Spinal cord (tissue), 10 donors: ENCODE data around the gene SLC1A7. TPM values are rescaled to one million over a fixed set of nuclear protein-coding genes. Genes with fewer than 3 reads are reported as not detected.
"Not testable (repeated sequence)": the region's sequence is repeated elsewhere in the genome, so short reads cannot be mapped to it uniquely, and the experiment has no call there.

Experiments used
- DNase-seq, 6 donors: peaks; one replicate each; pipeline versions ENCODE4 v3.0.0 to v3.0.0-alpha.2; 2013 to 2015; ENCODE audit warnings: low spot score in 6 of 6, low read depth in 4 of 6
- H3K27ac ChIP-seq: one replicate; pipeline ENCODE4 v1.5.1; 2013; ENCODE audit warnings: low read depth, low read length, control low read depth
- H3K27me3 ChIP-seq: one replicate; pipeline ENCODE4 v1.6.1; 2013; ENCODE audit warnings: low read length; ENCODE audit not compliant: control insufficient read depth, insufficient read depth
- H3K36me3 ChIP-seq: one replicate; pipeline ENCODE4 v1.6.1; 2013; ENCODE audit warnings: low read length; ENCODE audit not compliant: control insufficient read depth, insufficient read depth
- H3K4me1 ChIP-seq: one replicate; pipeline ENCODE4 v1.6.1; 2013; ENCODE audit warnings: low read length; ENCODE audit not compliant: control insufficient read depth, insufficient read depth
- H3K4me3 ChIP-seq: one replicate; pipeline ENCODE4 v1.5.1; 2013; ENCODE audit warnings: low read depth, low read length, control low read depth
- H3K9me3 ChIP-seq: one replicate; pipeline ENCODE4 v1.6.1; 2013; ENCODE audit warnings: low read length; ENCODE audit not compliant: control insufficient read depth, insufficient read depth
- WGBS: methylation state at CpG from one replicate; pipeline ENCODE4 v1.1.5; 2013; ENCODE audit warnings: missing lambda C conversion rate; ENCODE audit not compliant: insufficient coverage; 5-methylcytosine and 5-hydroxymethylcytosine counted together
- long read RNA-seq, 4 donors: transcript quantifications; one replicate each; lab custom pipeline, GENCODE V29; 2026
- polyA plus RNA-seq, 2 donors: library from polyadenylated mRNA; unstranded; fragments of 120-200 nt; gene quantifications; one replicate each; pipeline ENCODE4 v1.2.1, GENCODE V29; 2013; ENCODE audit not compliant: insufficient read length in 2 of 2
- total RNA-seq, 2 donors: library from RNA; depleted of rRNA in 1 of 2; stranded (reverse); fragments of 120-200 nt in 1 of 2; fragments of >200 nt in 1 of 2; gene quantifications; one replicate each; pipeline versions ENCODE4 v1.2.3 to v1.2.4, GENCODE V29; 2013 to 2014
- donor health status: healthy.

Gene SLC1A7
- under 1 TPM in 1 of 2 donors, not detected in 1; 0.06 TPM for total RNA-seq
- polyA plus RNA-seq, result under 1 TPM; 0.11 to 0.48 TPM
- long read RNA-seq, donor 1, result 0 reads
- long read RNA-seq, donor 2, result 0 reads
- long read RNA-seq, donor 3, result 0 reads
- long read RNA-seq, donor 4, result 0 reads

DNA sequence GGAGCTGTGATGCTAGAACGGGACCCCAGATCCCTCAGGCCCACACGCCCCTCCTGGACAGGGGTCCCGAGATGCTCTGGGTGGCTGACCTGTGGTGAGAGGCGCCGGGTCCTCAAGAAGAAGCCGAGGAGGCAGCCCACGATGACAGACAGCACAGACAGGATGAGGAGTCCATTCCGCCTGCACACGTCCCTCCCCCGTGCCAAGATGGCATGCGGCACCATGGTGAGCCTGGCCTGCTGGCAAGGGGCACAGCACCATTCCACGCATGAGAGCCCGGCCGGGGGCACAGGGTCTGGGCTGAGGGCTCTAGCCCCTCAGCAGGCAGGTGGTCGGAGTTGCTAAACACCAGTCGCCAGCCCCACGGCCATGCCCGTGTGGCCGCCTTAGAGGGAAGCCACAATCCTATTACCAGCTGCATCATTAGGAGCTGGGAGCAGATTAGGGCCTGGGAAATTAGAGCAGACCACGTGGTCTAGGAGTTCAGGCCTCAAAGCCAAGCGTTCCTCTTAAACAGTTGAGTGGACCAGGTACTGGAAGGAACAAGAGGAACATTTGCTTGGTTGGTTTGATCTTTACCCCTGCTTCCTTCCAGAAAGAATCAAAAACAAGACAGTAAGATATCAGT, at the start of gene SLC1A7:
SLC1A7 (minus strand) TSS at position 413 of the 628 bp plus-strand sequence; CDS start at position 224, 189 bp downstream.
- no peak for DNase-seq
- 92% methylated on average over 19 of the region's 21 CpGs for WGBS
- Histone ChIP-seq H3K4me1 (peaks cover 10% of the 10 kb centered on the region), H3K4me3 (no peak within 1 kb of the TSS), H3K36me3 (no peaks in the 10 kb centered on the region), H3K27ac (no peak within 1 kb of the TSS), H3K27me3 (no peaks in the 10 kb centered on the region), H3K9me3 (peaks cover 2% of the 10 kb centered on the region)

DNA sequence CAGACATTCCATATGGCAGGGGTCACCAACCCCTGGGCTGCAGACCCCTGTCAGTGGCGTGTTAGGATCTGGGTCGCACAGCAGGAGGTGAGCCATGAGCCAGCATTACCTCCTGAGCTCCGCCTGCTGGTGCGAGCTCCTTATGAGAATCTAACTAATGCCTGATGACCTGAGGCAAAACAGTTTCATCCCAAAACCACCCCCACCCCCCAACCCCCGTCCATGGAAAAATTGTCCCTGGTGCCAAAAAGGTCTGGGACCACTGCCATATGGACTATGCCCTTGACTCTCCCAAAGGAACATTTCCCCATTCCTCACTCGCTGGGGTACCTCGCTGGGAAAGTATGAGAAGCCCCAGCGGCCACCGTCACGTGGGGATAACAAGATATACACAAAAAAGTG, 47.8 kb upstream of the SLC1A7 start:
- 63% methylated on average over 10 of the region's 10 CpGs for WGBS
- Histone ChIP-seq H3K27me3 (no peaks in the 10 kb centered on the region), H3K27ac (no peak overlapping the region), H3K4me1 (no peaks in the 10 kb centered on the region), H3K9me3 (no peaks in the 10 kb centered on the region), H3K4me3 (no peak overlapping the region), H3K36me3 (no peaks in the 10 kb centered on the region)
- DNase-seq, result no peak

DNA sequence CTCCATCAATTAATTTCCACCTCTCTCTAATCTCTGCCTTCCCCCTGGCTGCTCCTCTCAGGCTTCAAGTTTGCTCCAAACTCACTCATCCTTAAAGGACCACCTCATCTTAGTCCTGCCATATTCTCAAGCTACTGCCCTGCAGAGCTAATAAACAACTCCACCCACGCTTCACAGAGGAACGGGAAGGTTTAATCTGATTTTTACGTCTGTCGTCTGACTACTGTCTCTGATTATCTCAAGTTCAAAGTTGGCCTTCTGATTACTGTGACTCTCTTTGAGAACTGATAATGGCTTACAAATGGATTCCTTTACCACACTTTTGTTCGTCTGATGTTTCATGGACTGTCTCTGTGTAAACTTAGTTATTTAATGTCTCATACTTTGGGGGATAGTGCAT, 46.6 kb upstream of the SLC1A7 start:
- no CpG with 5 or more reads among the region's 5 CpGs for WGBS
- Histone ChIP-seq H3K9me3 (no peaks in the 10 kb centered on the region), H3K4me1 (no peaks in the 10 kb centered on the region), H3K36me3 (no peaks in the 10 kb centered on the region), H3K27ac (no peak overlapping the region), H3K4me3 (no peak overlapping the region), H3K27me3 (no peaks in the 10 kb centered on the region)
- no peak for DNase-seq

DNA sequence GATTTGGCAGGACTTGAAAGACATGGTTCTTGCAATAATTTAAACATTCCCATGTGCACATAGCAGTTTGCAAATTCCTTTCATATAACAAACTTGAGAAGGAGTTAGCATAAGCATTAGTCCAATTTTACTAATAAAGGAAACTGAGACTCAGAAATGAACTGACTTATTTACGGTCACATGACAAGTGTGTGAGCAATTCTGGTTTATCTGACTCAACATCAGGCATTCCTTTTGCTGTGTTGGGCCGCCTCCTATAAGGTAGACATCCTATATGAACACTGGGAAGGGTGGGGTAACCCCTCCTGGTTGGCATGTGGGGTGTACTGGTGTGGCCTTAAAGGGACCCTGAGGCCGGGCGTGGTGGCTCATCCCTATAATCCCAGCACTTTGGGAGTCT, 45.7 kb upstream of the SLC1A7 start:
- Histone ChIP-seq H3K9me3 (no peaks in the 10 kb centered on the region), H3K36me3 (no peaks in the 10 kb centered on the region), H3K27ac (no peak overlapping the region), H3K27me3 (no peaks in the 10 kb centered on the region), H3K4me1 (no peaks in the 10 kb centered on the region), H3K4me3 (no peak overlapping the region)
- DNase-seq, result no peak
- no CpG with 5 or more reads among the region's 4 CpGs for WGBS

DNA sequence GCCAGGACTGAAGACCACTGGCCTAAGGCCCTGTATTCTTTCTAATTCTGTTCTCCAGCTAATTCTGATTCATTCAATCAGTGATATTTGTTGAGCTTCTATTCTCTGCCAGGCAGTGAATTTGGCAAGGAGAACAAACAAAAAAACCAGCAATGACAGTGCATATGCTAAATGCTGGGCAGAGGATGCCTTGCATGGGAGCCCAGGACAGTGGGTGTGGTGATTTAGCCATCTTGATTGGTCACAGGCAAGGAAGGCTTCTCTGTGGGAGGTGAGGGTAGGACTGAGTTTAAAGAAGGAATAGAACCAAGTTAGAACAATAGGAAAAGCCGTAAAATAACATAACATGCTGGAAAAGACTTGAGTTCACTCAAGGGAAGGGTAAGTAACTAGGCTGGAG, 45.0 kb upstream of the SLC1A7 start:
- no peak for DNase-seq
- no peaks in the 10 kb centered on the region for H3K9me3 ChIP-seq
- H3K36me3 ChIP-seq, result no peaks in the 10 kb centered on the region
- H3K27ac ChIP-seq, result no peak overlapping the region
- H3K4me1 ChIP-seq, result no peaks in the 10 kb centered on the region
- no peaks in the 10 kb centered on the region for H3K27me3 ChIP-seq
- WGBS, result no CpG with 5 or more reads among the region's 1 CpG
- no peak overlapping the region for H3K4me3 ChIP-seq

DNA sequence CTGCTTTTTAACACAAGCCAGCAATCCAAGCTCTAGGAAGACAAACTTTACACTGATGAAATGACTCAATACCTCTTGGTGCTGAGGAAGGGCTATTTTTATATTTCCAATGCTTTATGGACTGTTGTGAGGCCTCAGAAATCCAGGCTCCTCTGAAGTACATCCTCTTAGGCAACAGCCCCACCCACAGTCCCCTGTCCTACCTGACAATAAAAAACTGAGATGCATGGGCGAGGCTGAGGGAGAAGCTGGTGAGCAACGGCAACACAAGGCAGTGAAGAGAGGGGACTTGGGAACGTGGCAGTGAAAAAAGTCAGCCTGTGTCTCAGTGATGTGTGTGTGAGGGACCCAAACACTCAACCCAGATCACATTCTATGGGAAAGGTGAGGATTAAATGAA, 44.1 kb upstream of the SLC1A7 start:
- H3K36me3 ChIP-seq, result no peaks in the 10 kb centered on the region
- no peaks in the 10 kb centered on the region for H3K4me1 ChIP-seq
- H3K27ac ChIP-seq, result no peak overlapping the region
- no peak for DNase-seq
- H3K4me3 ChIP-seq, result no peak overlapping the region
- no peaks in the 10 kb centered on the region for H3K27me3 ChIP-seq
- WGBS, result 60% methylated on average over 1 of the region's 3 CpGs
- H3K9me3 ChIP-seq, result no peaks in the 10 kb centered on the region

DNA sequence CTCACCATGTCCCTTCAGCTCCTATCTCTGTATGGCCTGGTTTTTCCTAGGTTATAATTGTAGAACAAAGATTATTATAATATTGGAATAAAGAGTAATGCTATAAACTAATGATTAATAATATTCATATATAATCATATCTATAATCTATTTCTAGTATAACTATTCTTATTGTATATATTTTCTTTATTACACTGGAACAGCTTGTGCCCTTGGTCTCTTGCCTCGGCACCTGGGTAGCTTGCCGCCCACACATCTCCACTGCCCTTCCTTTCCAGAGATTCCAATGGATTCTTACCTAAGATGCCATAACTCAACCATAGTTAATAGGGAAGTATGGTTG, 43.5 kb upstream of the SLC1A7 start:
- not testable (repeated sequence) for H3K27ac ChIP-seq, H3K36me3 ChIP-seq, DNase-seq, H3K4me1 ChIP-seq, H3K4me3 ChIP-seq, H3K9me3 ChIP-seq, H3K27me3 ChIP-seq
- no CpG with 5 or more reads among the region's 2 CpGs for WGBS

DNA sequence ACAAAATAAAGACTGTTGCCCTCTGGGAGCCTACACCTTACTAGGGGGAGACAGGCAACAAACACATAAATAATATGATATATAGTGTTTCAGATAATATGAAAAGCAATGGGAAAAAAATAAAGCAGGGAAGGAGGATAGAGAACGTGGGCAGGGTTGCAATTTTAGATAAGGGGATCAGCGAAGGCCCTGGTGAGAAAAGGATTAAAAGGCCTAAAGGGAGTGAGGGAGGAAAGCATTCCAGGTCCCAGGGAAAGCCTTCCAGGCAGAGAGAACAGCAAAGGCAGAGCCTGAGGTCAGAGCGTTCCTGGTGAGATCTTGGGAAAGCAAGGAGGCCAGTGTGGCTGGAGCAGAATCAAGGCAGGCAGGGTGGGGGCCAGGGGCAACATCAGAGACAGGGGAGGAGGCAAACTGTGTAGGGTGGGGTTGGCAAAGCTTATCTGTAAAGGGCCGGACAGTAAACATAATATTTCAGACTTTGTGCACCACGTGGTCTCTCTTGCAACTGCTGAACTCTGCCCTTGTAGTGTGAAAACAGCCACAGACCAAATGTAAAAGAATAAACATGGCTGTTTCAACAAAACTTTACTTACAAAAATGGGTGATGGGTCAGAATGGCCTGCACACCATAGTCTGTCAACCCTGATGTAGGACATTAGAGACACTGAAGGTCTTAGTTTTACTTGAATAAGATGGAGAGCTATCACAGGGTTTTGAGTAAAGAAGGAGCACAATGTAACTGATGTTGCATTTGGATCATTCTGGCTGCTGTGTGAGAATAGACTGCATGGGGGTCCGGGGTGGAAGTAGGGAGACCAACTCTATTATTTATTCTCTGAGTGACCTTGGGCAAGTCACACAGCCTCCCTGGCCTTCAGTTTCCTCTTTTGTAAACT, 40.9 kb upstream of the SLC1A7 start:
- H3K27ac ChIP-seq, result no peak overlapping the region
- no peaks in the 10 kb centered on the region for H3K36me3 ChIP-seq
- 77% methylated on average over 3 of the region's 6 CpGs for WGBS
- H3K9me3 ChIP-seq, result no peaks in the 10 kb centered on the region
- no peak overlapping the region for H3K4me3 ChIP-seq
- no peak for DNase-seq
- H3K4me1 ChIP-seq, result no peaks in the 10 kb centered on the region
- no peaks in the 10 kb centered on the region for H3K27me3 ChIP-seq

DNA sequence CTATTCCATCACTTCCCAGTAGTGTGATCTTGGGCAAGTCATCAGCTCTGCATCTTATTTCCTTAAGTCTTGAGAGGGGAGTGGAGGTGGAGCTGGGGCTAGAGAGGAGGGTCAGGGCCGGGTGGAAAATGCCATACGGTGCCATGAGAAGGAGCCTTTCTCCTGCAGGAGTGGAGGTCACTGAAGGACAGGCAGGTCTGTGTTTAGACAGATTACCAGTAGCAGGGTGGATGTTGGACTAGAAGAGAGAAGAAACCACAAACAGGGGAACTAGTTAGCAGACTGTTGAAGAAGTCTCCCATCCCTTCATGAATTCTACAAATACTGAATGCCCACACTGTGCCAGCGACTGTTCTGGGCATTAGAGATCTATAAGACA, 40.3 kb upstream of the SLC1A7 start:
- 85% methylated on average over 2 of the region's 3 CpGs for WGBS
- no peak for DNase-seq
- H3K27ac ChIP-seq, result no peak overlapping the region
- H3K4me1 ChIP-seq, result no peaks in the 10 kb centered on the region
- H3K9me3 ChIP-seq, result no peaks in the 10 kb centered on the region
- no peak overlapping the region for H3K4me3 ChIP-seq
- no peaks in the 10 kb centered on the region for H3K36me3 ChIP-seq
- H3K27me3 ChIP-seq, result no peaks in the 10 kb centered on the region
